Measurements from ENCODE around the gene LRRC36. TPM values are rescaled to one million over a fixed set of nuclear protein-coding genes. Genes with fewer than 3 reads are reported as not detected.

Gene LRRC36
- total RNA-seq, 1 donor from 2014 or later = 24.1 TPM

GRCh38 chr16:67407176-67407787, 80.7 kb downstream of the LRRC36 start:
- Mint-ChIP-seq H3K4me1 (ENCODE audit: unreplicated experiment) (peaks cover 13% of the 10 kb centered on the region), H3K4me3 (ENCODE audit: unreplicated experiment) (no peak overlapping the region), H3K9me3 (ENCODE audit: unreplicated experiment) (no peaks in the 10 kb centered on the region), H3K36me3 (ENCODE audit: low read depth, unreplicated experiment) (peaks cover 9% of the 10 kb centered on the region), H3K27ac (ENCODE audit: unreplicated experiment) (no peak overlapping the region), H3K27me3 (ENCODE audit: unreplicated experiment) (peaks cover 6% of the 10 kb centered on the region)
- DNase-seq (ENCODE audit: low spot score) = no peak
- no peak for TF ChIP-seq CTCF (IDR thresholded peaks at IDR 0.05; ENCODE audit: unreplicated experiment)

DNA sequence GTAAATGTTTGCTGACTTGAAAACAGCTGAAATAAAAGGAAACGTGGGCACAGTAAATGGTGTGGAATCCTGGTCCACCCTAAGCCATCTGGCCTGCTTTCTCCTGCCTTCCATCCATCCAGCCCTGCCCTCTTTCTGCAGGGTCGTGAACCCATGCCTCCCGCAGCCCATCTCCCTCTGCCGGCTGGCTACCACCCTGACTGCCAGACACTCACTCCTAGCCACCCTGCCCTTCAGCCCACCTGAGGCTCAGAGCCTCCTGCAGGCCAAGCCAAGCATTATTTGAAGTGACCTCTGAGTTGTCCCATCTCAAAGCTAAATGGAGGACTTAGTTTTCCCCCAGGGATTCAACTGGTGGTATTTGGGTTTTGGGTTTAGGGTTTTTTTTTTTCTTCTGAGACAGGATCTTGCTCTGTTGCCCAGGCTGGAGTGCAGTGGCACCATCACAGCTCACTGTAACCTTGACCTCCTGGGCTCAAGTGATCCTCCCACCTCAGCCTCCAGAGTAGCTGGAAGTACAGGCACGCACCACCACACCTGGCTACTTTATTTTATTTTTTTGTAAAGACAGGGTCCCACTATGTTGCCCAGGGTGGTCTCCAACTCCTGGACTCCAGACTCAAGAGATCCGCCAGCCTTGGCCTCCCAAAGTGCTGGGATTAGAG, 81.3 kb downstream of the LRRC36 start:
- no peak for TF ChIP-seq CTCF (IDR thresholded peaks at IDR 0.05; ENCODE audit: unreplicated experiment)
- Mint-ChIP-seq H3K9me3 (ENCODE audit: unreplicated experiment) (no peaks in the 10 kb centered on the region), H3K4me3 (ENCODE audit: unreplicated experiment) (no peak overlapping the region), H3K27ac (ENCODE audit: unreplicated experiment) (no peak overlapping the region), H3K27me3 (ENCODE audit: unreplicated experiment) (peaks cover 6% of the 10 kb centered on the region), H3K36me3 (ENCODE audit: low read depth, unreplicated experiment) (peaks cover 9% of the 10 kb centered on the region), H3K4me1 (ENCODE audit: unreplicated experiment) (peaks cover 11% of the 10 kb centered on the region)
- no peak for DNase-seq (ENCODE audit: low spot score)

- peaks cover 11% of the 10 kb centered on the region for H3K36me3 Mint-ChIP-seq (ENCODE audit: low read depth, unreplicated experiment)
- TF ChIP-seq CTCF (IDR thresholded peaks at IDR 0.05; ENCODE audit: unreplicated experiment) = no peak
- peaks cover 4% of the 10 kb centered on the region for H3K27me3 Mint-ChIP-seq (ENCODE audit: unreplicated experiment)
- DNase-seq (ENCODE audit: low spot score) = no peak
- H3K4me3 Mint-ChIP-seq (ENCODE audit: unreplicated experiment) = no peak overlapping the region
- no peaks in the 10 kb centered on the region for H3K9me3 Mint-ChIP-seq (ENCODE audit: unreplicated experiment)
- H3K27ac Mint-ChIP-seq (ENCODE audit: unreplicated experiment) = no peak overlapping the region
- H3K4me1 Mint-ChIP-seq (ENCODE audit: unreplicated experiment) = peaks cover 5% of the 10 kb centered on the region
These were observed 83.0 kb downstream of the LRRC36 start for GRCh38 chr16:67409631-67410030.

- Mint-ChIP-seq H3K9me3 (ENCODE audit: unreplicated experiment) (no peaks in the 10 kb centered on the region), H3K4me3 (ENCODE audit: unreplicated experiment) (no peak overlapping the region), H3K27me3 (ENCODE audit: unreplicated experiment) (peaks cover 4% of the 10 kb centered on the region), H3K4me1 (ENCODE audit: unreplicated experiment) (peaks cover 9% of the 10 kb centered on the region), H3K36me3 (ENCODE audit: low read depth, unreplicated experiment) (peaks cover 12% of the 10 kb centered on the region), H3K27ac (ENCODE audit: unreplicated experiment) (no peak overlapping the region)
- no peak for TF ChIP-seq CTCF (IDR thresholded peaks at IDR 0.05; ENCODE audit: unreplicated experiment)
- DNase-seq (ENCODE audit: low spot score) = no peak
These were observed 84.7 kb downstream of the LRRC36 start for GRCh38 chr16:67411339-67411738.

DNA sequence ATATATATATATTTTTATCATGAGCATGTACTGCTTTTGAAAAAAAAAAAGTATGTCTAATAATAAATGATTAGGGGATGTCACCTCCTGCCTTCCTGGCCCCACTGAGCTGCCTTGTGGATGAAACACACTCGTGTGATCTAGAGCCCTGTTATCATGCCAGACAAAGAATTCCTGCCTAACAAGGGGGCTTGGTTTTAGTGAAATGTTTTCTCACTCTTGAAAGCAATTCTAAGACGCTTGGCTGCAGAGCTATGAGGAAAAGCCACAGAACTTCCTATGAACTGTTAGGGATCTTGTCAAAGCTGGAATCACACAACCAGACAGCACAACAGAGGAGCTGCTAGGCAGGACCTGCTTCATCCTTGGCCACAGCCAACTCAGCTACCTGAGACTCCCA, 85.7 kb downstream of the LRRC36 start:
- Mint-ChIP-seq H3K36me3 (ENCODE audit: low read depth, unreplicated experiment) (peaks cover 15% of the 10 kb centered on the region), H3K4me1 (ENCODE audit: unreplicated experiment) (peaks cover 12% of the 10 kb centered on the region), H3K4me3 (ENCODE audit: unreplicated experiment) (no peak overlapping the region), H3K27ac (ENCODE audit: unreplicated experiment) (no peak overlapping the region), H3K9me3 (ENCODE audit: unreplicated experiment) (no peaks in the 10 kb centered on the region), H3K27me3 (ENCODE audit: unreplicated experiment) (peaks cover 4% of the 10 kb centered on the region)
- no peak for DNase-seq (ENCODE audit: low spot score)
- TF ChIP-seq CTCF (IDR thresholded peaks at IDR 0.05; ENCODE audit: unreplicated experiment) = no peak
